Measurements from ENCODE around the gene SNRPB. TPM values are rescaled to one million over a fixed set of nuclear protein-coding genes. Genes with fewer than 3 reads are reported as not detected.
A peak's percentile ranks its signal among the peaks of the same experiment; 100 is the strongest.
"Not testable (repeated sequence)": the region's sequence is repeated elsewhere in the genome, so short reads cannot be mapped to it uniquely, and the experiment has no call there.

The SNRPB gene
- 1,780 and 1,783 TPM in 2 replicates for polyA plus RNA-seq (2014; cell fraction: cytosol; rRNA removed)
- polyA plus RNA-seq (2014; cell fraction: nucleus; rRNA removed) = 833 and 1,506 TPM in 2 replicates

- peak; percentile 99 for DNase-seq (ENCODE audit: low spot score)
Observed at GRCh38 chr20:2470423-2471193, at the start of gene SNRPB. Gene SNRPB (minus strand): TSS chr20:2470789. CDS start chr20:2470690, 99 bp downstream.

- DNase-seq (ENCODE audit: low spot score) = no peak
Observed at GRCh38 chr20:2519115-2519809, 48.7 kb upstream of the SNRPB start.

GRCh38 chr20:2518558-2518957 lies 48.0 kb upstream of the SNRPB start:
- no peak for DNase-seq (ENCODE audit: low spot score)

GRCh38 chr20:2518096-2518495 lies 47.5 kb upstream of the SNRPB start:
- DNase-seq (ENCODE audit: low spot score) = no peak

GRCh38 chr20:2516399-2516798 lies 45.8 kb upstream of the SNRPB start:
- no peak for DNase-seq (ENCODE audit: low spot score)

- DNase-seq (ENCODE audit: low spot score) = no peak
Observed at GRCh38 chr20:2515203-2515602, 44.6 kb upstream of the SNRPB start.

GRCh38 chr20:2509794-2510193 lies 39.2 kb upstream of the SNRPB start:
- DNase-seq (ENCODE audit: low spot score) = no peak

- DNase-seq (ENCODE audit: low spot score) = no peak
Observed at GRCh38 chr20:2509468-2509781, 38.8 kb upstream of the SNRPB start.

GRCh38 chr20:2508631-2509467 lies 38.3 kb upstream of the SNRPB start, which contains the start of gene ZNF343:
Gene ZNF343 (minus strand): TSS chr20:2508915. CDS start chr20:2493895, 15,020 bp downstream.
- peak; percentile 87 for DNase-seq (ENCODE audit: low spot score)

GRCh38 chr20:2507875-2508630 lies 37.5 kb upstream of the SNRPB start:
- no peak for DNase-seq (ENCODE audit: low spot score)

- no peak for DNase-seq (ENCODE audit: low spot score)
Observed at GRCh38 chr20:2507464-2507863, 36.9 kb upstream of the SNRPB start.

- not testable (repeated sequence) for DNase-seq (ENCODE audit: low spot score)
Observed at GRCh38 chr20:2506426-2506825, 35.8 kb upstream of the SNRPB start.

GRCh38 chr20:2504803-2505202 lies 34.2 kb upstream of the SNRPB start:
- not testable (repeated sequence) for DNase-seq (ENCODE audit: low spot score)

- not testable (repeated sequence) for DNase-seq (ENCODE audit: low spot score)
Observed at GRCh38 chr20:2502808-2503384, 32.3 kb upstream of the SNRPB start.

GRCh38 chr20:2485661-2486060 lies 15.1 kb upstream of the SNRPB start:
- DNase-seq (ENCODE audit: low spot score) = no peak

- no peak for DNase-seq (ENCODE audit: low spot score)
Observed at GRCh38 chr20:2485080-2485479, 14.5 kb upstream of the SNRPB start.

GRCh38 chr20:2483504-2483903 lies 12.9 kb upstream of the SNRPB start:
- DNase-seq (ENCODE audit: low spot score) = no peak

- no peak for DNase-seq (ENCODE audit: low spot score)
Observed at GRCh38 chr20:2480381-2480780, 9.8 kb upstream of the SNRPB start.

GRCh38 chr20:2476742-2477615 lies 6.4 kb upstream of the SNRPB start:
- no peak for DNase-seq (ENCODE audit: low spot score)
